SIG-M5 treated with dmso at 0.1 percent for 504 hours (cell line): Measurements from ENCODE around the gene MMEL1.
"Not testable (repeated sequence)": the region's sequence is repeated elsewhere in the genome, so short reads cannot be mapped to it uniquely, and the experiment has no call there.

ENCODE experiments used
- DNase-seq: peaks from one replicate; lab custom pipeline; 2025; ENCODE audit not compliant: unreplicated experiment; lab: John Stamatoyannopoulos, UW

The MMEL1 gene

DNA sequence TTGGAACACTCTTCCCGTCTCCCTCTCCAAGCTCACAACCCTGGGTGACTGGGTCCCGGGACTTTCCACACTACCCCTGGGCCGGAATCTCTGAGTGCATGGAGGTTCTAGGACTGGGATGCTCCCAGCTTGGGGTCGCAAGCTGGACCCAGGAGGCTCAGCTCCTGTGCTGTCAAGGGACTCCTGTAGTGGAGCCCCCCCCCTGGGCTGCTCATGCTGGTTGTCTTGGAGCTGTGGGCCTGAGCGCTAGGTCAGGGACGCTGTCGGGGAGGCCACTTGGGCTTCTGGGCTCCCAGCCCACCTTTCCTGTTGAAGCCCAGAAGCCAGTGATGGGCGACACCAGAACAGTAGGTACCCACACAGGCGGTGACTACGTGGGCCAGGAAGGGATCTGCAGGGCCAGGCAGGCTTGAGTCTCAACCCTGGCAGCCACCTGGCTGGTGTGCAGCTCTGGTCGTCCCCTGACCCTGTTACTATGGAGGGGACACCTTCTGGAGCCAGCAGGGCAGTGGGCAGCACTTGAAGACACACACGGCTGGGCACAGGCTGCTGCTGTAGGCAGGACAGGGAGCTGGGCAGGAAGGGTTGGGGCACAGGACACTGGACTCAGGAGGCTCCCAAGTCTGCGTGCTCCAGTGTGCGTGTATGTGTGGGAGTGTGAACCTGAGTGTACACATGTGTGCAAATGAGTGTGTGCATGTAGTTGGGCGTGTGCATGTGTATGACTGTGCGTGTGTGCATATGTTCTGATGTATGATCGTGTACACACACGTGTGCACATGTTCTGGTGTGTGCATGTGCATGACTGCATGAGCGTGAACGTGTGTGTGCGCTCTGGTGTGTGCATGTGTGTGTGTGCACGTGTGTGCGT, 3.0 kb downstream of the MMEL1 start:
- DNase-seq = no peak

DNA sequence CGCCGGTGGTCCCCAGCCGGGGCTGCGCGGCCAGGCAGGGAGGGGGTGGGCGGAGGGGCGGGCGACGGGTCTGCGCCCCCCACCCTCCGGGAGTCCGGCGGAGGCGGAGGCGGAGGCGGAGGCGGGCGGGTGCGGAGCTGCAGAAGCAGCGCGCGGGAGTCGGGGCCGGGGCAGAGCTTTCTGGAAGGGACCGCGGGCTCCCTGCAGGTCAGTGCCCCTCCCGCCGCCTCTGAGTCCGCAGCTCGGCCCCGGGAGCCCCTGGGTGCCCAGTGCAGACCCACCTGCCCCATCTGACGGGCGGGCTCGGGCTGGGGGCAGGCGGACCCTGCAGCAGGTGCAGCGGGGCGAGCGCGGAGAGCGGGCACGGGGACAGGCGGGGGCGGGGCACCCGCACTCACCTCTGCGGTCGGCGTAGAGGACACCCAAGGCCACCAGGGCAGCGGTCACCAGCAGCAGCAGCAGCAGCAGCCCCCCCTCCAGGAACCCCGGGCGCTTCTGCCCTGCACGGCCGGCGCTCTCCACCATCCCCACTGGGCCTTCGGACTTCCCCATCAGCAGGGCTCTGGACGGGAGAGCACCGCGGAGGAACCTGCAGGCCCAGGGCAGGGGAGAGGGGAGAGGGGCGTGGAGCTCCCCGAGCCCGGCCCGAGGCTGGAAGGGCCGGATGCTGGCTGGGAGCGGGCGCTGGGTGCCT, 3.7 kb downstream of the MMEL1 start:
- no peak for DNase-seq

DNA sequence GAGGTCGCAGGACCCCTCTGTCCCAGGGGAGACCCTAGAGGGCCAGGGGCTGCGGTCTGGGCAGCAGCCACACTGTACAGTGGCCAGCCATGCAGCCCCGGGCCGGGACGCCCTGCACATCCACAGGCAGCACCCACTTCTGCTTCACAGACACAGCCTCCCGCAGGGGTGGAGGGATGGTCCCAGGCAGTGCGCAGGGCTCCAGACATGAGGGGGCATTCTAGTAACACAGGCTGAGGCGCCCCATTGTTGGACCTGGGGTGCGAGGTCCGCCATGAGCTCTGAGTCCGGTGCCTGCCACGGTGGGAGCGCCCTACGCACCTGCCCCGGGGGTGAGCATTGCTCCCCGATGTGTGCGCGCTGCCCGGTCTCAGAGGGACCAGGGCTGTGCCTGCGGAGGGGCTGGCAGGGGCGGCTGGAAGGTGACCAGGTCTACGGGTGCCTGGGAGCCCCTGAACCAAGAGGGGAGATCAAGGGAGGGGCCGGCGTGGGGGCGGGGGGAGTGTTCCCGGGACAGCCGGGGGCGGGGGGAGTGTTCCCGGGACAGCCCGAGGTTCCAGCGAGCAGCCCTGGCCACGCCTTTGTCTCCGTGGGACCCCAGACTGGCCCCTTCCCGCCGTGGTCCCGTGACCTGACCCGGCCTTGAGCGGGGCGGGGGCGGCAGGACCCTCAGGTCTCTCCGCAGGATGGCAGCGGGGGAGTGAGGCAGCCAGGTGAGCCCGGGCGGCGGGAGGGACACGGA, 4.5 kb downstream of the MMEL1 start:
- DNase-seq = no peak

DNA sequence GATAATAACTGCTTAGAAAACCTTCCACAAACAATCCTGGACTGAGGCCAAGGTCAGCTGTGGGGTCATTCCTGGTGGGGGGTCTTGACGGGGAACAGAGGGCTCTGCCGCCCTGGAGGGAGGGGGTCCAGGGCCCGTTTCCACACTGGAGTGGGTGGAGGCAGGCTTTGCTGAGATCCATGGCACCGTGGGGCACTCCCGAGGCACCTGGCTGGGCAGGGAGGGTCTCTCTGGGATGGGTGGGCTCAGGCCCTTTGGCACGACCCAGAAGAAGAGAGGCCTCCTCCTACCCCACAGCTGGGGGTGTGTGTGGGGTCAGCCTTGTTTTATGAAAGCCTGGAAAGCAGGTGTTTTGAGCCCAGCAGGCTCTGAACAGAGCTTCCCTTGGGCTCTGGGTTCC, 5.1 kb downstream of the MMEL1 start:
- no peak for DNase-seq

DNA sequence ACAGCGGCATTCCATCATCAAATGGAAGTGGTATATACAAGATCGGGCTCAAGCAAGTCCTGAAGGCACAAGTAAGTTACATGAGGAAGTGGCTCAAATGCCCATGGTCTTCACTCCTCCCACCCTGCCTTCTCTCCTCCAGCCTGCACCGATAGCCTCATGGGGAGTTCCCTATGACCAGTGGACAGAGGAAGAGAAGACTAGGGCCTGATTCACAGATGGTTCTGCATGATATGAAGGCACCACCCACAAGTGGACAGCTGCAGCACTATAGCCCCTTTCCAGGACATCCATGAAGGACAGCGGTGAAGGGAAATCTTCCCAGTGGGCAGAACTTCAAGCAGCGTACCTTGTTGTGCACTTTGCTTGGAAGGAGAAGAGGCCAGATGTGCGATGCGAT, 7.1 kb downstream of the MMEL1 start:
- DNase-seq = not testable (repeated sequence)

DNA sequence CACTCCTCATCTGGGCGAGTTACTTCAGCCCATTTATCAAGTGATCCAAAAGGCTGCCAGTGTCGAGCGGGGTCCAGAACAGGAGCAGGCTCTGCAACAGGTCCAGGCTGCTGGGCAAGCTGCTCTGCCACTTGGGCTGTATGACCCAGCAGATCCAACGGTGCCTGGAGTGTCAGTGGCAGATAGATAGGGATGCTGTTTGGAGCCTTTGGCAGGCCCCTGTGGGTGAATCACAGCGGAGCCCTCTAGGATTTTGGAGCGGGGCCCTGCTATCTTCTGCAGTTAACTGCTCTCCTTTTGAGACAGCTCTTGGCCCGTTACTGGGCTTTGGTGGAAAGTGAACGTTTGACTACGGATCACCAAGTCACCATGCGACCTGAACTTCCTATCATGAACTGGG, 7.5 kb downstream of the MMEL1 start:
- DNase-seq = no peak

DNA sequence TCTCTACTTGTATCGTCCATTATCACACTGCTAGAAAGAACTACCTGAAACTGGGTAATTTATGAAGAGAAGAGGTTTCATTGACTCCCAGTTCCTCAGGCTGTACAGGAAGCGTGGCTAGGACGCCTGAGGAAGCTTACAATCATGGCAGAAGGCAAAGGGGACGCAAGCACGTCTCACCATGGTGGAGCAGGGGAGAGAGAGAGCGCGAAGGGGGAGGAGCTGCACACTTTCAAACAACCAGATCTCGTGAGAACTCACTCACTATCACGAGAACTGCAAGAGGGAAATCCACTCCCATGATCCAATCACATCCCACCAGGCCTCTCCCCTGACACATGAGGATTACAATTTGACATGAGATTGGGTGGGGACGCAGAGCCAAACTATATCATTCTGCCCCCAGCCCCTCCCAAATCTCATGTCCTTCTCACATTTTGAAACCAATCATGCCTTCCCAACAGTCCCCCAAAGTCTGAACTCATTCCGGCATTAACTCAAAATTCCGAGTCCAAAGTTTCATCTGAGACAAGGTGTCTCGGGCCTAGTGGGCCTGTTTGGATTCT, 8.0 kb downstream of the MMEL1 start:
- DNase-seq = no peak

DNA sequence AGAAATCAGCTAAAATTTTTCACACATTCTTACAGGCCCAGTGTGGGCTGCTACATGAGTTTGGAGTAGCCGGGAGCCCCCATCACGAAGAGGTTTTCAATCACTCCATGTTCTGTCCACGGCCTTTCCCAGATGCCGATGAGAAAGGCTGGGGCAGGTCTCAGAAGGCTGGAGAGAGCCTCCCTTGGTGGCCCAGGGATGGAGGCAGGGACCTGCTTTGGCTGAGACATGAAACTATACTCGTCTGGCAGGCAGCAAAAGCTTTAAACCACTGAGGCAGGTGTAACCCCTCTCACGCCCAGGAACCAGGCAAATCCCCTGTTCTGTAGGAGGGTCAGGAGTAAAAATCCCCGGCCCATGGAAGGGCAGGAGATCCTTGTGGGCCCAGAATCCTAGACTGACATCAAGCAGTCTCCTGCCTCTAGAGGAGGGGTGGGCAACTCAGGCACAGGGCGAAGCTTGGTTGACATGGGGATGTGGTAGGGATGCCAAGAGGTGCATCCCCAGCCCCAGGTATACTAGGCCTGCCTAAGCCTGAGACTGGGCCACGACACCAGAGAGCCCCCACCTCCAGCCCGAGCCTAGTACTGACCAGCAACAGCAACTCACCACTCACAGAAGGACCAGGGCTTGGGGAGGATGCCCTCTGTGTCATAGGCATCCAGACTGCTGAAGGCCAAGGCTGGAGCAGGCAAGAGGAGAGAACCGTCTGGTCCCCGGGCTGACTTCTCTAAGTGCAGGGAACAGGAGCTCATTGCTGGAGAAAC, 9.1 kb downstream of the MMEL1 start:
- DNase-seq = no peak

DNA sequence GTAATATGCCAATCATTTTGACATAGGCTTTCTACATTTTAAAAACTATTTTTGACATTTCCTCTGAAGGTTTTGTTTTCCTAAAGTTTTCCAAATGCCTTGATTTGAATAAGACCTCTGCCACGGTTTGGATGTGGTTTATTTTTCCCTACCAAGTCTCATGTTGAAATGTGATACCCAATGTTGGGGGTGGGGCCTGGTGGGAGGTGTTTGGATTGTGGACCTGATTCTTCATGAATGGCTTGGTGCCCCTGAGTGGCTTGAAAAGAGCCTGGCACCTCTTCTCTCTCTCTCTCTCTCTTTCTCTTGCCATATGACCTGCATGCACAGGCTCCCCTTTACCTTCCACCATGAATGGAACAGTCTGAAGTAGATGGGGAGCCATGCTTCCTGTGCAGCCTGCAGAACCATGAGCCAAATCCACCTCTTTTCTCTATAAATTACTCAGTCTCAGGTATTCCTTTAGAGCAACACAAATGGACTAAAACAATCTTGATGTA, 14.8 kb downstream of the MMEL1 start:
- DNase-seq = no peak

DNA sequence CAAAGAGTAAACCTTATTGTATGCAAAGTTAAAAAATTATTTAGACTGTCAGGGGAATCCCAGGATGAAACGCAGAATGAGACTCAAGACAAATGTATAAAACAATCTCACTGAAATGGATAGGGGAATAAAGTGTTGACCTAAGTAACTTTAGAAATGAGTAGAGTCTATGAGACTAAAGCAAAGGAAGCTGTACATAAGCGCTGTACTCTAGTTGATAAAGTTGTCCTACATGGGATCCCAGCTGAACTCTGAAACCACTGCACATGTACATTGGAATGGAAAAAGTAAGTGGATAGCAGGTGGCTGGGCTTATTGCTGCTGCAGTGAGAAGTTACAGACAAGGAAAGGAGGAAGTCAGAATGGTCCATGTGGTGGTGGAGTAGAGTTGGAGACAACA, 18.7 kb downstream of the MMEL1 start:
- DNase-seq = no peak

DNA sequence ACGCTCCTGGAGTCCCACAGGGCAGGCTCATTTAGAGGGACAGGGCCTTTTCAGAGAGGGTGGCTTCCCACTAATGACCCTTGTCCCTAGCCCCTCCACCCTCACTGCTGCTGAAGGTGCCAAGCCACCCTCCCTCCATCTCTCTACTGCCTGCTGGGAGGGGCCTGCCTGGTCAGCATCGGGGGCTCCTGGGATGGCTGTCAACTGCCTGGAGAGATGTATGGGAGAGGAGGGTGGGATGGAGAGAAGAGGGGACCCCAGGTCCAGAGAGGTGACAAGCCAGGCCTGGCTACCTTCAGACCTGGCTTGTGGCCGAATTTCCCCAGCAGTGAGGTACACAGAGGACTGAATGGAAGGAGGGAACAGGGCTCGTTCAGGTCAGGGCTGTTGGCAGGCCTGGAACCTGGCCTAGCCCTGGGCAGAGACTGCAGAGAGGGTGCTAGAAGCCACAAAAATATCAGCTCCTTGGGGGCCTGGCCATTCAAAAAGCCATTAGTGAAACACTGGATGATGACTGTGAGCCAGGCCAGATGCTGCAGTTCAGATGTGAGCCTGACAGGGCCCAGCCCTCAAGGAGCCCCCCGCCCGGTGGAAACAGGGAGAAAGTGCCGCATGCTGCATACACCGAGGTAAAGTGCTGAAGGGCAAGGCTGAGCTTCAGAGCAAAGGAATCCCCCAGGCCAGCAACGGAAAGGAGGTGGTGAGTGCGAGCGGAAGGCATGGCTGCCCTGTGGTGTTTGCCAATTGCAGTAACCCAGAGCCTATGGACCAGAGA, 20.0 kb downstream of the MMEL1 start:
- DNase-seq = no peak

DNA sequence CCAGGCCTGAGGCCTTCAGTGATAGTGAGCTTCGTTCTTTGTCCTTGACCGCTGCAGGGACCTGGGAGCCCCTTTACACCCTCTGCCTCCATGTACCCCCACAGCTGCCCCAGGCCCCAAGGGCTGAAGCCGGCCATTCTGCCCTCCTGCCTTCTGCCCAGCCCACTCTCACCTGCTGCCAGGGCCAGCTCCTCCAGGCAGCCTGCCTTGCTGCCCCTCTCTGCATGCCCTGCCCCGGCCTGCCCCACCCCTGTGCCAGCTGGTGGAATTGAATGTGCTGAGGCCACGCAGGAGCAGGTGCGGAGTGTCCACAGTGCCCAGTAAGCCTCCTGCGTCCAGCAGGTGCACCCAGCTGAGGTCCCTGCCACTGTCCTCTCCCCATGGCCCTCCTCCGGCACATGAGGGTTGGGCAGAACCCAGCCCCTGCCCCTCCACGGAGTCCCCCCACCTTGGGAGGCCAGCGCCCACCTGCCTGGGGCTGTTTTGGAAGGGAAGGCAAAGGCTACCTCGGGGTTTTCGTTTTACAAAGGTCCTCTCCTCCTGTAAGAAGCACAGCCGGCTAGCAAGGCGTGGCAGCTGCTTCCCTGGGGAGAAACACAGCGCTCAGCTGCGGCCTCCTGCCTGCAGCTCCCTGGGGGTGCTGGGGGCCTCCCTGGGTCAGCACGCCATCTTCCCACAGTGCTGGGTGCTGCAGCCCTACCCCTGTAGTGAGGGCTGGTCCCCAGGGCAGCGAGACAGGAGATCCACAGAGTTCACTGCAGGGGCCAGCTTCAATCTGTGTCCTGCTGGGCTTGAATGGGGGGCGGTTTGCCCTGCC, 21.0 kb downstream of the MMEL1 start:
- DNase-seq = no peak

DNA sequence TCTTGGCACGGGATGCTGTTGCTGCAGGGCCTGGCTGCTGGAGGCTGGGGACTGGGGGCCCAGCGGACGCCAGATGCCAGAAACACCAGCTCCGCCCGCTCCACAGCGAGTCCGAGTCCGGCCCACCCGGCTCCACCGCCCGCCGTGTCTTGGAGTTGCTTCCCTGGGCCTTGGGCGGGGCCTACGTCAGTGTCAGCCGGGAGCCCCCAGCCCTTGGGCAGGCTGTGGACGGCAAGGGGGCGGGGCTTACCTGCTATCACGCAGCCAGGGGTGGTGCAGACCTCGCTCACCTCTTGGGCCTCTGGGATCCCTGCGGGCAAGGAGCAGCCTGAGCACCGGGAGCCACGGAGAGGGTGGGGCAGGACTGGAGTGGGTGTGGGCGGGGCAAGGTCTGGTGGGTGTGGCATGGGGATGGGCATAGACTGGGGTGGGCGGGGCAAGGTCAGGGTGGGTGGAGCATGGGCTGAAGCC, 21.8 kb downstream of the MMEL1 start:
- no peak for DNase-seq

DNA sequence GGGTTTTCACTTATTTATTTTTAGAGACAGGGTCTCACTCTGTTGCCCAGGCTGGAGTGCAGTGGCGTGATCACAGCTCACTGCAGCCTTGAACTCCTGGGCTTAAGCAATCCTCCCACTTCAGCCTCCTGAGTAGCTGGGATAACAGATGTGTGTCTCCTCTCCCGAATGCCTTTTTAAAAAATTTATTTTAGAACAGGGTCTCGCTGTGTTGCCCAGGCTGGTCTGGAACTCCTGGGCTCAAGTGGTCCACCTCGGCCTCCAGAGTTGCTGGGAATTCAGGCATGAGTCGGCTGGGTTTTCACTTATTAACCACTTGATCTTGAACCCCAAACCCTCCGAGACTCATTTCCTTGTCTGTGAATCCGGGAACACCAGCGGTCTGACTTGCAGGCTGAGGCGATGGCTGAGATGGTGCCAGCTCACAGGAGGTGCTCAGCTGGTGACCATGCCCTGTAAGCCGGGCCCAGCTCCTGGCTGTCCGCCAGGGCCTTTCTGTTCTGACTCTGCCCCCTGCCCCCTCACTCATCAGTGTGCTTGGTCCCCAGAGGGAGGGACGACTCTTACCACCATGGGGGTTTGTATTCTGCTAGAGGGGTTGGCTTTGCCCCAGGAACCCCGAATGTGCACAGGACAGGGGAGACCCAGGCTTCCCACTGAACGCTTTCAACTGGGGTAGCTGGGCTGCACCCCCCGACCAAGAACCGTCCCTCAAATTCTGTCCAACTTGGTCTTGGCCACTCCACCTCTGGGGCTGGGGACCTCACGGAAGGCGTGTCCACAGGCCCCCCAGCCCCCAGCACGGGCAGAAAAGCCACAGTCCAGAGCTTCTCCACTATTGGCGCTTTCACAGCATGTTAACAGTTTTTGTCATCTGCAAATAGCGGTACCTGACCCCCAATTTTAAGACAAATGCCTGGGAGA, 22.5 kb downstream of the MMEL1 start:
- DNase-seq = no peak

DNA sequence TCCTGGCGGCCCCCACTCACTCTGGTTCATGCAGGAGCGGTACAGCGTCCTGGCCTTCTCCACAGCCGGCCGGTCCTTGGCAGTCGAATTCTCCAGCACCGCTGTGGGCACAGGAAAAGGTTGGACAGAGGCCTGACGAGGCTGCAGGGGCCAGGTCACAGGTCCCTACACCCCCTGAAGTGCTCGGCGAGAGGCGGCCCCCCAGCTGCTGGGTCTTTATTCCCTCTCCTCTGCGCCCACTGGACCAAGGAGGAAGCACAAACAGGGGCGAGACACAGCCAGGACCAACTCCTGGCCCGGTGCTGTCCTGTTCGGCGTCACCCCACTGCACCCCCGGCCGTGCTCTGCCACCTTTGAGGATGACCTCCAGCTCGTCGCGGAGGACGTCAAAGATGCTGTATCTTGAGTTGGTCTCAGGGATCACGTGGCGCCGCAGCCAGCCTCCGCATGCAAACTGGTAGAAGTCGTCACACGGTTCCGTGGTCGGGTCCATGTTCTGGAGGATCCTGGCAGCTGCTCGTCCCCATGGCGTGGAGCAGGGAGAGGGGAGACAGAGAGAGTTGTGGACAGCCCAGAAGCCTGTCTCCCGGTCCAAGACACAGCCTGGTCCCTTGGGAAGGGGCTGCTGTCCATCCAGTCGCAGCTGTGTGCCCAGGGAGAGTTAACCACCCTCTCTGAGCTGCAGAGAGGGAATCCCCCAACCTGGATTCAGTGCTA, 23.3 kb downstream of the MMEL1 start:
- DNase-seq = no peak

DNA sequence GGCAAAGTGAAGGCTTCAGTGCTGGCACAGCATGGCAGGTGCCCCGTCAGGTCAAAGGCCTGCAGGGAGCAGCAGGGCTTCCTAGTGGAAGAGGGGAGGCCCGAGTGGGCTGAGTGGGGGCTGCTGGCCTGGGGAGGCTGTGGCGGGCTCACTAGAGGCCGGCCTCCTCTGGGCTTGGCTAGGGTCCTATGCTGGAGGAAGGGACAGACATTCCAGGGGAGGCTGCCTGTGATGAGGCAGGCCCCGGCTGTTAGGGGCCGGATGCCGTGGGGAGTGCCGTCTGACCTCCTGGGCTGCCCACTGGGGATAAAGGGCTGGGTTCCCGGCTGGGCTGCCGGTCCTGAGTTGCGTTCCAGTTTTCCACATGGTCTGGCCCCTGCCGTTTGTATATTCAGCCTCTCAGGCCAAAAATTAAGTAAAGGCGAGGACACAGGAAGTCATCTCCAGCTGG, 25.1 kb downstream of the MMEL1 start:
- DNase-seq = no peak
